Psoas muscle (tissue), 8 donors: ENCODE results near the gene SPEN. TPM values are rescaled to one million over a fixed set of nuclear protein-coding genes. Genes with fewer than 3 reads are reported as not detected.

Experiments used
- ATAC-seq, 4 donors: fragments of 200-7000 bp; cut with Tn5 transposase; one replicate each; pipeline ENCODE4 v1.9.1; 2020; ENCODE audit warnings: moderate library complexity in 3 of 4, mild to moderate bottlenecking in 2 of 4
- DNase-seq, 2 donors: peaks; one replicate each; pipeline ENCODE4 v3.0.0-alpha.2; 2020
- H3K27ac ChIP-seq: fragments of 200-600 bp; one replicate; pipeline ENCODE4 v1.8.0; 2022
- H3K27me3 ChIP-seq, 3 donors: fragments of 200-600 bp in 1 of 3; one replicate each; pipeline versions ENCODE4 v1.6.1 to v1.8.0; 2013 to 2022; ENCODE audit warnings: low read length in 2 of 3, mild to moderate bottlenecking in 2 of 3, moderate library complexity in 1 of 3; ENCODE audit not compliant: insufficient read depth in 3 of 3
- H3K36me3 ChIP-seq, 2 donors: fragments of 200-600 bp in 1 of 2; one replicate each; pipeline versions ENCODE4 v1.6.1 to v1.8.0; 2013 to 2022; ENCODE audit warnings: low read depth in 1 of 2, mild to moderate bottlenecking in 1 of 2, moderate library complexity in 1 of 2; ENCODE audit not compliant: insufficient read depth in 1 of 2
- H3K4me1 ChIP-seq: fragments of 200-600 bp; one replicate; pipeline ENCODE4 v1.8.0; 2022
- H3K4me3 ChIP-seq: fragments of 200-600 bp; one replicate; pipeline ENCODE4 v1.8.0; 2022; ENCODE audit warnings: mild to moderate bottlenecking
- H3K9me3 ChIP-seq: fragments of 200-600 bp; one replicate; pipeline ENCODE4 v1.8.0; 2022
- CTCF ChIP-seq: fragments of 200-600 bp; IDR thresholded peaks from one replicate; pipeline ENCODE4 v1.8.0; 2022; ENCODE audit warnings: antibody characterized with exemption
- WGBS, 3 donors: extraction: QIAGEN DNeasy Blood & Tissue Kit; methylation state at CpG; one replicate each; pipeline versions ENCODE4 v1.1.6 to v1.1.7; 2013; 5-methylcytosine and 5-hydroxymethylcytosine counted together
- intact Hi-C, 2 donors: fragments of 100-400 bp; cut with DNase I; formaldehyde crosslinking; loops; one replicate each; pipeline versions ENCODE4 v1.11.0 to v1.14.2; 2022
- polyA plus RNA-seq, 3 donors: library from polyadenylated mRNA; stranded (reverse); fragments of 200-250 nt; gene quantifications; one replicate each; pipeline ENCODE4 v1.2.3, GENCODE V29; 2013
- total RNA-seq, 4 donors: library from RNA; stranded (reverse); fragmentation: NEBNext Ultra II Directional in 2 of 4; extraction: Animal tissue kit (Norgen Biotek cat#: 25700) in 2 of 4; gene quantifications; one replicate each; pipeline versions ENCODE4 v1.2.1 to v1.2.4, GENCODE V29; 2021 to 2023
- donor health status: healthy with polysubstance abuse.
- donor health status: DM: no; HTN: no; CAD: no; lungs with moderate emphysema.
- donor health status: Bipolar disorder and iron deficiency.
- donor health status: healthy.
- donor health status: DM: yes; HTN: yes; CAD: no.
- donor health status: DM: no; HTN: no; CAD: no.
- donor health status: DM: no; HTN: no; CAD: no.
- donor health status: DM: yes; HTN: yes; CAD: no.

SPEN gene
- total and polyA plus RNA-seq, 7 donors: 10.2 to 46.5 (median 38.3) TPM

- intact Hi-C loops: no loop called here
- WGBS, 3 donors: 76 to 89% (median 83%) methylated on average over 12 of the region's 12 CpGs
- H3K9me3 ChIP-seq: no peaks in the 10 kb centered on the region
- no peak overlapping the region for H3K27ac ChIP-seq
- no peaks in the 10 kb centered on the region for H3K27me3 ChIP-seq
- ATAC-seq: peak; percentile 44 to 69 (median 58)
- peaks cover 0 to 41% of the 10 kb centered on the region in 2 donors for H3K36me3 ChIP-seq
- peaks cover 64% of the 10 kb centered on the region for H3K4me1 ChIP-seq
- H3K4me3 ChIP-seq: no peak overlapping the region
- TF ChIP-seq CTCF: peak; percentile 30
- no peak for DNase-seq
These were observed 29.0 kb downstream of the SPEN start for GRCh38 chr1:15876357-15877055.

- Histone ChIP-seq H3K27me3 (no peaks in the 10 kb centered on the region), H3K4me3 (no peak overlapping the region), H3K36me3 (peaks cover 0 to 15% of the 10 kb centered on the region in 2 donors), H3K27ac (no peak overlapping the region), H3K9me3 (no peaks in the 10 kb centered on the region), H3K4me1 (peaks cover 60% of the 10 kb centered on the region)
- ATAC-seq (no peak), DNase-seq (no peak)
- TF ChIP-seq CTCF: no peak
- intact Hi-C loops: no loop called here
- 81 to 90% (median 88%) methylated on average over 5 of the region's 5 CpGs for WGBS, 3 donors
These were observed 34.5 kb downstream of the SPEN start for GRCh38 chr1:15881961-15882360.

GRCh38 chr1:15882665-15883064 lies 35.2 kb downstream of the SPEN start:
- Histone ChIP-seq H3K27ac (peak overlapping the region; percentile 30), H3K9me3 (no peaks in the 10 kb centered on the region), H3K36me3 (peaks cover 0 to 8% of the 10 kb centered on the region in 2 donors), H3K4me3 (no peak overlapping the region), H3K27me3 (no peaks in the 10 kb centered on the region), H3K4me1 (peaks cover 62% of the 10 kb centered on the region)
- TF ChIP-seq CTCF: no peak
- WGBS, 3 donors: 91 to 98% (median 98%) methylated on average over 2 of the region's 2 CpGs
- ATAC-seq (no peak), DNase-seq (no peak)
- intact Hi-C loops: no loop called here

GRCh38 chr1:15883326-15883725 lies 35.8 kb downstream of the SPEN start:
- Histone ChIP-seq H3K9me3 (no peaks in the 10 kb centered on the region), H3K36me3 (peaks cover 0 to 4% of the 10 kb centered on the region in 2 donors), H3K27ac (peak overlapping the region; percentile 30), H3K4me3 (no peak overlapping the region), H3K4me1 (peaks cover 62% of the 10 kb centered on the region), H3K27me3 (no peaks in the 10 kb centered on the region)
- DNase-seq (no peak), ATAC-seq (no peak)
- WGBS, 3 donors: 79 to 87% (median 81%) methylated on average over 6 of the region's 6 CpGs
- intact Hi-C loops: no loop called here
- no peak for TF ChIP-seq CTCF

GRCh38 chr1:15884477-15884876 lies 37.0 kb downstream of the SPEN start:
- peaks cover 0 to 4% of the 10 kb centered on the region in 2 donors for H3K36me3 ChIP-seq
- TF ChIP-seq CTCF: no peak
- H3K4me3 ChIP-seq: no peak overlapping the region
- WGBS, 3 donors: 70 to 84% (median 73%) methylated on average over 4 of the region's 4 CpGs
- DNase-seq (no peak), ATAC-seq (no peak)
- H3K27me3 ChIP-seq: no peaks in the 10 kb centered on the region
- peak overlapping the region; percentile 88 for H3K27ac ChIP-seq
- peaks cover 62% of the 10 kb centered on the region for H3K4me1 ChIP-seq
- H3K9me3 ChIP-seq: no peaks in the 10 kb centered on the region
- intact Hi-C loops: no loop called here
